ENCODE data around the gene BLOC1S1.
A peak's percentile ranks its signal among the peaks of the same experiment; 100 is the strongest.

Gene BLOC1S1

GRCh38 chr12:55695349-55695748, 20.5 kb upstream of the BLOC1S1 start:
- no peak for DNase-seq

- no peak for DNase-seq
Observed at GRCh38 chr12:55696141-55696540, 19.7 kb upstream of the BLOC1S1 start.

GRCh38 chr12:55696796-55697462, 18.9 kb upstream of the BLOC1S1 start:
- no peak for DNase-seq

- DNase-seq, result no peak
Observed at GRCh38 chr12:55697686-55698085, 18.2 kb upstream of the BLOC1S1 start.

- DNase-seq, result no peak
Observed at GRCh38 chr12:55698241-55698955, 17.4 kb upstream of the BLOC1S1 start.

- no peak for DNase-seq
Observed at GRCh38 chr12:55698965-55699364, 16.9 kb upstream of the BLOC1S1 start.

- no peak for DNase-seq
Observed at GRCh38 chr12:55699471-55700055, 16.3 kb upstream of the BLOC1S1 start.

- no peak for DNase-seq
Observed at GRCh38 chr12:55700255-55701018, 15.4 kb upstream of the BLOC1S1 start.

- no peak for DNase-seq
Observed at GRCh38 chr12:55702861-55703260, 13.0 kb upstream of the BLOC1S1 start.

- peak in 1 of 2 experiments; percentile 49 for DNase-seq
Observed at GRCh38 chr12:55703288-55703687, 12.6 kb upstream of the BLOC1S1 start.

- DNase-seq, result peak in 1 of 2 experiments; percentile 63
Observed at GRCh38 chr12:55703901-55704761, 11.7 kb upstream of the BLOC1S1 start.

- no peak for DNase-seq
Observed at GRCh38 chr12:55704824-55705718, 10.8 kb upstream of the BLOC1S1 start.

- no peak for DNase-seq
Observed at GRCh38 chr12:55705782-55706402, 10.0 kb upstream of the BLOC1S1 start.

GRCh38 chr12:55706568-55707218, 9.2 kb upstream of the BLOC1S1 start:
- DNase-seq, result no peak

GRCh38 chr12:55707219-55707671, 8.6 kb upstream of the BLOC1S1 start:
- DNase-seq, result no peak

GRCh38 chr12:55707841-55708694, 7.8 kb upstream of the BLOC1S1 start, which contains the start of gene ITGA7:
Gene ITGA7, minus strand, starts transcription at chr12:55707904. Its CDS starts 222 bp downstream, at chr12:55707682.
- DNase-seq, result peak in 1 of 2 experiments; percentile 77

- no peak for DNase-seq
Observed at GRCh38 chr12:55708695-55709233, 7.1 kb upstream of the BLOC1S1 start.

GRCh38 chr12:55711786-55712553, 3.9 kb upstream of the BLOC1S1 start:
- DNase-seq, result peak in 1 of 2 experiments; percentile 63
